Activated gamma-delta T cell treated with anti-CD3 and anti-CD28 coated beads, Interleukin-2, amount 50 U/mL, for 16 hours (primary cell): ENCODE measurements around the gene GPRC5C.
"Not testable (repeated sequence)": the region's sequence is repeated elsewhere in the genome, so short reads cannot be mapped to it uniquely, and the experiment has no call there.

Source experiments
- DNase-seq: peaks from one replicate; pipeline ENCODE4 v3.0.0-alpha.2; 2020; ENCODE audit warnings: low read depth

GPRC5C gene

DNA sequence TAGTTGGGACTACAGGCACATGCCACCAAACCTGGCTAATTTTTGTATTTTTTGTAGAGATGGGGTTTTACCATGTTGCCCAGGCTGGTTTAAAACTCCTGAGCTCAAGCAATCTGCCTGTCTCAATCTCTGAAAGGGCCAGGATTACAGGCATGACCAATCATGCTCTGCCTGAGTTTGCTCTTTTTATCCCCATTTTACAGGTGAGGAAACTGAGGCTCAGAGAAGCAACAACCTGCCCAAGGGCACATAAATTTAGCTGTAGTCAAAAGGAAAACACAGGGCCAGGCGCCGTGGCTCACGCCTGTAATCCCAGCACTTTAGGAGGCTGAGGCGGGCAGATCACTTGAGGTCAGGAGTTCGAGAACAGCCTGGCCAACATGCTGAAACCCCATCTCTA lies 26.6 kb upstream of the GPRC5C start:
- not testable (repeated sequence) for DNase-seq

DNA sequence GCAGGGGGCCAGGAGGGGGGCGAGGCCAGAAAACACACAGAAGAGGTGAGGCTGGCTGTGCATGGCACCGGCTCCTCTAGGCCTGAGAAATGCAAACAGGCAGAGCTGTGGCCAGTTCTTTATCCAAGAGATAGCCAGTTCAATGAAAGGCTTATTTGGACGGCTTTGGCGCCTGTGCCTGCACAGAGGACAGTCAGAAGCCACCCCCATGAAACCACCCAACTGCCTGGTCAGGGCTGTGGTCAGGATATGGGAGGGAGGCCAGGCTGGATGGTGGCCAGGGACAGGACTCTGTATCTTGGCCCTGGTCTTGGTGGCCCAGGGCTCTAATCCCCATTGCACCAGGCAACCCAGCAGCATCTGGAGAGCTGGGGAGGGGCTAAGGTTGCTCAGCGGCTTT lies 24.5 kb upstream of the GPRC5C start:
- no peak for DNase-seq

DNA sequence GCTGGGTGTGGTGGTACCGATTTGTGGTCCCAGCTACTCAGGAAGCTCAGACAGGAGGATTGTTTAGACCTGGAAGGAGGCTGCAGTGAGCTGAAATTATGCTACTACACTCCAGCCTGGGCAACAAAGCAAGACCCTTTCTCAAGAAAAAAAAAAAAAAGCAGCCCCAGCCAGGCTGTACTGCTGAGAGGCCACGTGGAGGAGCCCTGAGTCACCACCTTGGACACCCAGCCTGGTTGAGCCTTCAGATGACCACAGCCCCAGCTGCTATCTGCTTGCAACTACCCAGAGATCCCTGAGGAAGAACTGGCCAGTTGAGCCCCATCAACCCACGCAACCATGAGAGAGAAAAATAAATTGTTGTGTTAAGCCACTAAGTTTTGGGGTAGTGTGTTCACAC lies 23.6 kb upstream of the GPRC5C start:
- DNase-seq = no peak

DNA sequence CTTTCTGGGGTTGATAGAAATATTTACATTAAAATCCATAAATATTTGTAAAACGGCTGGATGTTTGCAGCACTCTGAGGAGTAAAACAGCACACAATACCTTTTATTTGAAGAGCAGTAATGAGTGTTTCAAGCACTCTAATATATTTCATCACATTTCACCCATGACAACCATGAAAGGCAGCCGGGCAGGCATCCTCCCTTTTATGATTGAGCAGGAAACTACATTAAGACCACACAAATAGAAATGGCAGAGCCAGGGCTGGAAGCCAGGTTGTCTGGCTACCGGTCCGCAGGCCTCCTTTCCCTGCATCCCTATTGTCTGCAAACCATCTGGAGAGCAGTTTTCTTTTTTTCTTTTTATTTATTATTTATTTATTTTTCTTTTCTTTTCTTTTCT lies 23.1 kb upstream of the GPRC5C start:
- no peak for DNase-seq

DNA sequence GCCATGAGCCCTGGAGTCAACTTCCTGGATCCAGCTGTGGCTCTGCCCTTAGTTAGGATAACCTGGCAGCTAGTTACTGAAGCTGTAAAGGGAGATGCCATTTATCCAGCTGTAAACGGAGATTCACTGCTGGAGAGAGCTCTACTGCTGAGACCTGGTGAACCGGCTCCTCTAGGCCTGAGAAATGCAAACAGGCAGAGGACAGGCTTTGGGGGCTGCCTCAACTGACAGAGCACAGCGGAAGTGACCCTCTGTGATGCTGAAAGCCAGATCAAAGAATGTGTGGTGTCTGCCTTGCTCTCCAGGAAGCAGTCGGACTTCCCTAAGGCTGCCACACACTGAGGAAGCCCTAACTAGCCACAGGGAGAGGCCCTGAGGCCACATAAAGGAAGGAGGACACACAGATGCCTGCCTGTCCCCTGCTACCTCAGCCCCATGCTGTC lies 21.9 kb upstream of the GPRC5C start:
- DNase-seq = no peak

DNA sequence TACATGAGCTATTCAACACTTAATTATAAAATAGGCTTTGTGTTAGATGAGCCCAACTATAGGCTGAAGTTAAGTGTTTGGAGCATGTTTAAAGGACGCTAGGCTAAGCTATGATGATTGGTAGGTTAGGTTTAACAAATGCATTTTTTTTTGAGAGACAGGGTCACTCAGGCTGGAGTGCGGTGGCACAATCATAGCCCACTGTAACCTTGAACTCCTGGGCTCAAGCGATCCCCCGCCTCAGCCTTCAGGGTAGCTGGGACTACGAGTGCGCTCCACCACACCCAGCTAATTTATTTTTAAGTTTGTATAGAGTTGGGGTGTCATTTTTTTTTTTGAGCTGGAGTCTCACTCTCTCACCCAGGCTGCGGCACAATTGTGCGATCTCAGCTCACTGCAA lies 19.3 kb upstream of the GPRC5C start:
- no peak for DNase-seq

DNA sequence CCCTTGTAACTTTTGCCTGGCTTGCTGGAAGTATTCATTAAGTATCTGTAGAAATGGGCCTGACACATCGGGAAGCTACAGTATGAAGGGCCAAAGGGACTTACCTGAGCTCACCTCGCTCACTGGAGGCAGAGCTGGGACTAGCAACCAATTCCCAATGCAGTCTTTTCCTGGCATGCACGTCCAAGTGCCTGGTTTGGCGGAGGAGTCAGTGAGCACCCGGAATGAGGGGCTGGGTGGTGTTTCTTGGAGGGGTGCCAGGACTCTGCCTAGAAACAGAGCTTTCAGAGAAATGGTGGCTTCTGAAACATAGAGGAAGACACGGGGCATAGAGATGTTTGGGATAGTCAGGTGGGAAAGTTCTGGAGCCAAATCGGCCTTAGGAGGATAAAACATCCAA lies 18.4 kb upstream of the GPRC5C start:
- DNase-seq = no peak

DNA sequence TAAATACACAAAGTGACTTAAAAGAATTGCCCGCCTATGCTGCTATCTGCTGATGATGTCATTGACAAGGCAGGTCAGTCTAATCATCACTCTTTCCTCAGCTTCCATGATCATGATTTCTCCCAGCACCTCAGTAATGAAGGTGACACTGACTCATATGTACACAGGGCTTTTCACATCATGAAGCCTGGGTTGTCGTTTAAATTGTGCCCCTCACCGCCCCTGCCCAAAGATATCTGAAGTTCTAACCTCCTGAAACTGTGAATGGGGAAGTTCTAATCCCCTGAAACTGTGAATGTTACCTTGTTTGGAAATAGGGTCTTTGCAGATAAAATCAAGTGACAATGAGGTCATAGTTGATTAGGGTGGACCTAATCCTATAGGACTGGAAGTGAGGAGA lies 17.4 kb upstream of the GPRC5C start:
- DNase-seq = no peak

DNA sequence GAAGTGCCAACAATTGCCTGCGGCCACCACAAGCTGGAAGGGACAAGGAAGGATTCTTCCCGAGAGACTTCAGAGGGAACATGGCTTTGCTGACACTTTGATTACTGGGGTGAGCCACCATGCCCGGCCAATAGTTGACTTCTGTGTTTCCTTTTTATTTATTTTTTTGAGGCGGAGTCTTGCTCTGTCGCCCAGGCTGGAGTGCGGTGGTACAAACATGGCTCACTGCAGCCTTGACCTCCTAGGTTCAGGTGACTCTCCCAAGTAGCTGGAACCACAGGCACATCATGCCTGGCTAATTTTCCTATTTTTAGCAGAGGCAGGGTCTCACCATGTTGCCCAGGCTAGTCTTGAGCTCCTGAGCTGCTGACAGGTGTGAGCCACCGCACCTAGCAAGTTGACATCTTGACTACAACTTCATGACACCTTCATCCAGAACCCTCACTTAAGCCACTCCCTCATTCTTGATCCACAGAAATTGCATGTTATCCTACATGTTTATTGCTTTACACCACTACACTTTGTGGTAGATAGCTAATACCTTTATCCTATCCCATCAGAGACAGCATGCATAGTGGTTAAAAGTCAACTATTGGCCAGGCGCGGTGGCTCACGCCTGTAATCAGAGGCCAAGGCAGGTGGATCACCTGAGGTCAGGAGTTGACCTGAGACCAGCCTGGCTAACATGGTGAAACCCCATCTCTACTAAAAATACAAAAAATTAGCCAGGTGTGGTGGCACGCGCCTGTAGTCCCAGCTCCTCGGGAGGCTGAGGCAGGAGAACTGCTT lies 16.1 kb upstream of the GPRC5C start:
- no peak for DNase-seq

DNA sequence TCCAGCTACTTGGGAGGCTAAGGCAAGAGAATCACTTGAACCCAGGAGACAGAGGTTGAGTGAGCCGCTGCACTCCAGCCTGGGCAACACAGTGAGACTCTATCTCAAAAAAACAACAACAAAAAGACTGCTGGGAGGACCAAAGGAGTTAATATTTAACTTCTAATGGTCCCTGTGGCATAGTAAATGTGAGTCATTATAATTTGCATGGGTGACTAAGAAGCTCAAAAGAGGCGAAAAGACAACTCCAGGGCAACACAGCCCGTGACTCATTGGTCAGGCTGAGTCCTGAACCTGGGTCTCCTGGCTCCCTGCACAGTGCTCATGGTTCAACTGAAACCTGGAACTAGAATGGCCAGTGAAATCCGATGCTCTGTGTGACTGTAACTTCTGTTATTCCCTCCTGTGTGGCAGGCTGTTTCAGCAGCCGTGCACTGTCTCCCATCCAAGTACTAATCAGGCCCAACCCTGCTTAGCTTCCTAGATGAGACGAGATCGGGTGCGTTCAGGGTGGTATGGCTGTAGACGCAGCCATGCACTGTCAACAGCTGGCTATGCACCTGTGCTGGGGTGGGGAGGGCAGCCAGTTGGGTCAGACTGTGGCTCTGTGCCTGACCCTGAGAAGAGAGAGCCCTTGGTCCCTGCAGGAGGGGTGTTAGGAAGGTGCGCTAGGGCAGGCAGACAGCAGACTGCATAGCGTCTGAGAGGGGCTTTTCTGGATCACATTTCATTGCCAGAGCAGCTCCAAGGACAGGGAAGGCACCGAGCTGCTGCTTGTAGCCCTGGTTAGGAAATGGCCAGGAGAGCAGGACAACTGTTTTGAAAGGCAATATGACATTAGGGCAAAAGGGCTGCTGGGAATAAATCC lies 14.5 kb upstream of the GPRC5C start:
- DNase-seq = no peak

DNA sequence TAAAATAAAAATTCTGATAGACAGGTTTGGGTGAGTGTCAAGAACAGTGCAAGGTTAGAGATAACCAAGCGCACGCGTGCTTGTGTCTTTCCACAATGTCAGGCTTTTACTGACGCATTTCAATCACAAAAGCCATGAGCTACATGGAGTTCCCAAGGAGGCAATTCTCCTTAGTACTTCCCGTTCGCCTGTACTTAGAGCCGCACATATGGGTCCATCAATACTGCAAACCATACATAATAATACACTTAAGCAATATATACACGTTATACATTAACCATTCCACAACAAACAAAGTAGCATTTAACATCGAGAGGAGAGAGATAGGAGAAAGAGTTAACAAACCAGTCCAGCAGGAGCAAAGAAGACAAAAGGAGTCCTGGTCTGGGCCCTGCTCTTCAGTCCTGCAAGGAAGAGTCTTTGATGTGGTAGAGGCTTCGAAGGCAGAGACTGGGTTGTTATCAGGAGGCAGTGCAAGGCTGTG lies 11.9 kb upstream of the GPRC5C start:
- no peak for DNase-seq

DNA sequence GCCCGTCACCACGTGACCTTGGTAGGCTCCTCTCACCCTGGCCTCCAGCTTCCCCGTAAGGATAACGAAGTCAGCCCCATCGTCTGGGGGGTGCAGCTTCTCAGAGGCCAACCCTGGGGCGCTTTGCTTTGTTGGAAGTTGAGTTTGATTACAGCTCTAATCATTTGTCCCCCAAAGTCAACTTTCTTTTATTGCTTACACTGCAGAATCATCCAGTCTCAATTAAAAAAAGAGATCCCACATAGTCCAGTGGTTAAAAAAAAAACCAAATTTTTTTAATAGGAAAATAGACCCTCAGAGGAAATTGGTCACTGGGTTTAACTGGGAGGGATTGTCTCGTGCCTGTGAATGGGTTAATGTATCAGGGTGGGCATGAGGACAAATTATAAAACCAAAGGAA lies 7.8 kb upstream of the GPRC5C start:
- DNase-seq = no peak

DNA sequence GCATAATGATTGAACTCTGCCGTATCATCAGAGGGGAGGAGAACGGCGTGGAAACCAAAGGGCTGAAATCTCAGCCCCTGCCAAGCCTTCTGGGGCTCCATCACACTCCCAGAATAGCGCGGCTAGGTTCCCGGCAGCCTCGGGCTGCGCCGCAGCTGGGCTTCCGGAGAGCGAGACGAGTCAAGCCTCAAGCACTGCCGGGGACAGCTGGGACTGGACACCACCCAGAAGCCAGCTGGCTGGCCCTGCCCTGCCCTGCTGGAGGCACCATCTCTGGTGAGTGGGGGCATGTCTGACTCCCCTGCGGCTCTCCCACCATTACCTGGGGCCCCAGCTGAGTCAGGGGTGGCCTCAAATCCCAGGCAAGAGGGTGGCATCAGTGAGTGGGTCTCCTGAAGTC lies 7.2 kb upstream of the GPRC5C start:
- DNase-seq = no peak

DNA sequence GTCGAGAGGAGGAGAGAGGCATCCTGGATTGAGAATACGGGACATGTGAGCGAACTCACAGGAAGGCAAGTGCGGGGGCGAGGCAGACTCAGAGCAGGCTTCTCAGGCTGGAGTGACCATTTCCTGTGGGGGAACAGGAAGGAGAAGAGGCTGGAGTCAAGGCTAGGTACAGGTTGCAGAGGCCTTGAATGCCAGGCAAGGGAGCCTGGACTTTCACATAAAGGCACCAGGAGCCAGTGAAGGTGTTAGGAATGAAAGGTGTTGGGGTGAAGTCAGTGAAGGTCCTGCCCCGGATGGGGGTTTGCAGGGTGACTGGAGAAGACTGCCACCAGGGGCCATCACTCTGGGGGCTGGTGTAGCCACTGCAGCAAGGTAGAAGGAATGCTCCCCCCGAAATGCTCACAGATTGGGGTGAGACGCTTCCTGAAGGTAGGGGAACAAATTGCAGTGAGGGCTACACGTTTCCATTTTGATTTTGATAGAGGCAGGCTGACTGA lies 5.3 kb upstream of the GPRC5C start:
- no peak for DNase-seq

DNA sequence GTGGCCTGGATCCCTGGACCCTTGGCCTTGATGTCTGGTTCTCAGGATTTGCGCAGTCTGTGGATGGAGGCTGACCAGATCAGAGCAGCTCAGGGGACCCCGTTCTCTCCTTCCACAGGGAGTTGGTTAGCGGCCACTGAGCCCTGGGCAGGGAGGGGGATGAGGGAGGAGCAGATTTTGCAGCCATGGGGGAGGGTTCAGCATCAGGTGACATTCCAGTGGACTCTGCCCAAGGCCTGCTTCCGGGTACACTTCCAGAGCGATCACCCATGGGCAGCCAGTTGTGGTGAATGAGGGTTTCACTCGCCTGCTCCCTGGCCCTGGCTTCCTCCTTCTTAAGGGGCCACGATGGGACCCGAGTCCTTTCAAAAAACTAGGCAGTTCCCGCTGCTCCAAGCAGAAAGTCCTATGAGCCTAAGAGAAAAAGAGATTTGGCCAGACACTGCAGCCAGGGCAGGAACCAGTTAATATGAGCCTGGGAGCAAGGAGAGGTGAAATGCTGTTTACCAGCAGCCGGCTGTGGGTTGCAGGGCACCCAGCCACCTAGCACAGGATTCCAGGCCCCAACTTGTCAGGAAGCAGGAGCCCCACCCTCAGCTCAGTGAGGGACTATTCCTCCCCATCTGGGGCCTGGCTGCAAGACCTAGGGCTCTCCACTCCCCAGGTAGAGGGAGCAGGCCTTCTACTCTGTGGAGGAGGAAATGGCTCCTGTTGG lies 4.7 kb upstream of the GPRC5C start:
- no peak for DNase-seq

DNA sequence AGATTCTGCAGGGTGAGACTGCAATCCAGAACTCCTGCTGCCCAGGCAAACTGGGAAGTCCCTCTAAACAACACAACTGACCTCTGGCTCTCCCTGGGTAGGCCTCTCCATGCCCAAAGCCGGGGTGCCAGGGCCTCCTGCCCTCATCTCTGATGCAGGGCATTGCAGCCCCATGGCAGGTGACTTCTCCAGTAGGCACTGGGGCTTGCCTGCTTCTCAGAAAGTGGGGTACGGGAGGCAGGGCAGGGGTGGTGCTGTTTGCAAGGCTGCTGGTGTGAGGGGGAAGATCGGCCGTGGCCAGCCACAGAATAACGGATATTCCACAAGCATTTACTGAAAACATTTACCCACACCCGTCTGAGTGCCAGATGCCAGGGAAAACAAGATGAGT lies 4.1 kb upstream of the GPRC5C start:
- DNase-seq = no peak

DNA sequence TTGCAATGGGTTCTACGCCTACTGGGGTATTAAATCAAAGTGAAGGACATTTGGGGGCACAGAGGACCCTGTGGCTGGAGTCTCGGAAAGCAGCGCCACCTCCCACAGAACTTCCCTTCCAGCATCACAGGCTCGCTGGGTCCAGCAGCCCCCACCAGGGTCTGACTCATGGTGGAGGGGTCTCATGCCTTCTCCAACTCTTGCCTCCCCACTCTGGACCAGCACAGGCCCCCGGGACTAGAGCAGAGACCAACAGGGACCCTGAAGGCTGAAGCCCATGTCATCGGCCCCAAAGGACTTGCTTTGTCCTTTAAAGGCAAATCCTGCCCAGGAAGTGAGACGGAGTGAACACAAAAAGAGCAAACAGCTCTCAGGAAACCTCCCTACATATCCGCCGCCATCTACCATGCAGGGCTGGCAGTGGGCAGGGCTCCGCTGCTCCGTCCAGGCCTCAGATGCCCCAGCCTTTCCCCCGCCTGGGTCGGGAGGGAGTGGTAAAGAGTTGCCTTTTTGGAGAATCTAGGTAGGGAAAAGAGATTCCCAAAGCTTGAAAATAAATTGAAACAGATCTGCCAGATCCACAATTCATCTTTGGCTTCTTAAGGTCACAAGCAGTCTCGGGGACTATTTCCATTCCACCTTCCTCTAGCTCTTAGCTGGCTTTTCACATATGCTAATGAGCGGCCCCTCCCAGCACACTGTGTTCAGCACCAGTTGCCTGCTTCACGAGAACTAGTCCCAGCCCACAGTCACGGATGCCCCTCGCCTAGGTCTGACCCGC lies 2.1 kb upstream of the GPRC5C start:
- no peak for DNase-seq

DNA sequence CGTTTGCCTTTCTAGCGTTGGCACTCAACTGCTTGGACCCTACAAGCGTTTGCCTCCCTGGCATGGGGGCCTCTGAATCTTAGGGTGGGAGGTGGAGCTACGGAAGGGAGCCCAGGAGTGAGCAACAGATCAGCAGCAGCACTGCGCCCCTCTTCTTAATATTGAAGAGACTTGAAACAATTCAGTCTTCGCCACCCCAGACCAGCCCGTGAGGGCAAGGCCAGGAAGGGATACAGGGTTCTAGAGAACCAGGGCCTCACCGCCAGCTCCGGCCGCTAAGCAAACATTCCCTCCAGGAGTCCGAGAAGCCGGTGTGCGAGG lies 1.5 kb upstream of the GPRC5C start:
- no peak for DNase-seq

DNA sequence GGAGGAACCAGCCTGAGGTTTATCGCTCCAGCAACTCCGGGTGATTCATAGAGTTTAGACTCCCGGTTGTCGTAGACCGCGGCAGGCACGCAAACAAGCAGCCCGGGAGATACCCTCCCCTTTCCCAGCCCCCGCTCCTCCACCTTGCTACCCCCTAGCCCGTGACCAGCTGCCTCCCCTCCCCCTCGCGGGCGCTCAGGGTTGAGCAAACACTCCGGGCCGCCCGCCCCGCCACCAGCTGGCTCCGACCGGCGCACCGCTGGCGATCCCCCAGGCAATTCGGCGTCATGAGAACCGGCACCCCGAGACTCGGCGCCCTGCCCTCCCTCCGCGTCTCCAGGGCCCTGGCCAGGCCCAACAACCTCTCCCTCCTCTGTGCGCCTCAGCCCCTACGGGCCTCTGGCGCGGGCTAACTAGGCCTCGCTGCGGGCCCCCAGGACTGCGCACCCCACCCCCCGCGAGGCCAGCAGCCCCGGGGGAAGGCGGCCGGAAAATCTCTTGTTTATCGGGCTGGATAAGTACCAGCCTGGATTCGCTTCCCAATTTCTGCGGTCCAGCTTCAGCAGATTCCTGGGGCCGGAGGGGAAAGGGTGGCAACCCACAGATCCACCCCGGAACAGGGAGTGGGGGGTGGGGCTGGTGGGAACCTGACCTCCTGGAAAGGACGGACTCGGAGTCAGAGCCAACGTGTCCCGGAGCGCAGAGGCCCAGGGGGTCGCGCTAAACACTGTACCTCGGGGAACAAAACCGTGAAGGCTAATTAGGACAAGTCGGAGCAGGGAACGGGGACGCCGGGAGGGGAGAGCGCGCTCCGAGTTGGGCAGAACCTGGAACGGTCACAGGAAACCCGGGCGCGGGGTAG lies 951 bp upstream of the GPRC5C start:
- no peak for DNase-seq

DNA sequence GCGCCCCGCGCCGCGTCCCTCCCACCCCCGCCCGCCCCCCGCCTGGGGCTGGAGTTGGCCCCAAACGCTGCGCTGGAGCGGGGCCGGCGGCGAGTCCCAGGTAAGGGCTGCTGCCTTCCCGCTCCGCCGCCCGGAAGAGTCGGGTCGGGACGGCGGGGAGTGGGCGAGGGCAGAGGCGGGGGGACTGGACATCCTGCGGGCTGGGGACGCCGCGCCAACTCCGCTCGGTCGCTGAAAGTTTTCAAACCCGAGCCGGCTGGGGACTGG lies 469 bp downstream of the GPRC5C start:
- no peak for DNase-seq

DNA sequence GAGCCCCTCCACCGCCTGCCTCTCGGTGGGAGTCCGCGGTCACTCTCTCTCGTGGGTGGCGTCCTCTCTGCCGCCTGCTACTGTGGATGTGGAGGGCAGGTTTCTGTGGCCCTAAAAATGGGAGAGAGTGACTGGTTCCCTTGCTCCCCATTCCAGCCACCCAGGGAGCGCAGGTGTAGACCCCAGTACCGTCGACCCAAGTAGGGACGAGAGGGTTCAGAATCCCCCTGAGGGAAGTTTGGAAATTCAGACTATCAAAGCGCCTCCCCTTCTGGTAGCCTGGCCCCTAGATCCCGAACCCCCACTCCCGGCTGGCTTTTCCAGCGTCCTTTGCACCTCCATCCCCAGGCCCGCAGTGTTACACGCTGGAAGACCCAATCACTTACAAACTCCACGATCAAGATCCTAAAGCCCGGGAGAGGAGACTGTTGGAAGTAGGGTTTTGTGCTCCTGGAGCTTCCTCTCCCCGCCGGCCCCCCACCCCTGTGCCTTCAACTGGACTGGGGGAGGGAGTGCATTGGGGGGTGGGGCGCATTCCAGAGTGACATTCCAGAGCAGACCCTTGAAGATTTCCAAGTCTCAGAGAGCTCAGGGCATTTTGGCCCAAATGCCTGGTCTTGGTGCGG lies 991 bp downstream of the GPRC5C start:
- no peak for DNase-seq
